ENCODE measurements around the gene CLEC4D. TPM values are rescaled to one million over a fixed set of nuclear protein-coding genes. Genes with fewer than 3 reads are reported as not detected.

The CLEC4D gene
- not detected in 2 replicates for total RNA-seq

DNA sequence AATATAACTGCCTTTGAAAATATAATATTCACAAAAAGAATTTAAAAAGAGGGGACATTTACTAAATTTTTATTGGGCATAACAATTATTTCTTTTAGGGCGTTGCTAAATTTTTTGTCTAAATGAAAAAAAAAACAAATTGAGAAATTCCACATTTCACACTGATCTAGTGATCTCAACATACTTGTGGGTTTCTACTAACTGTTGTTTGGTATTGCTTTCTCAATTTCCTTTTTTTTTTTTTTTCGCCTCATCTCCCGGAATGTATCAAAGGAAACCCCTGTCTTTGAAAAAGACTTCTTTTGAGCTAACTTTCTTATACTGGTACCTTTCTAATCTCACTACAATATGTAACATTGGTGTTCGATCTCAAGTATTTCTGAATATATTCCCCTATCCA, at the start of gene CLEC4D:
TSS of gene CLEC4D (plus strand) at position 248 of the 400 bp plus-strand sequence. CDS start 230 bp downstream, outside the sequence.

DNA sequence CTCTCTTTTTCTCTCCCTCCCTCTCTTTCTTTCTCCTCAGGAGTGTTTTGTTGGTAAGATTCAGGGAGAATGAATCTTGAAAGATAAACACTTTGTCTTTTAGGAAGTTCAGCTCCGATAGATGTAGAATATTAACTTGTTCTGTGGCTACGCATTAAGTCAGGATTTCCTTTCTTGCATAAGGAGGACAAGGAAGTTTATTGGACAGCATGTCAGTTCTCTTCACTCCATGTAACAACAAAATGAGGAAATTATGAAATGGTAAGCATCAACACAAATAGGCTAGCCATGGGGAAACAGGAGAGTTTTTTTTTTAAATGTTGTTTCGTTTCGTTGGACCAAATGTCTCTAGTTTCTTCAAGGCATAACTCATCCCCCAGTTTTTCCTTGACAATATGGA, 27.5 kb downstream of the CLEC4D start, which contains the start of gene CLEC4E:
TSS of gene CLEC4E (minus strand) at position 75 of the 400 bp plus-strand sequence. CDS start 108 bp downstream, outside the sequence.

Other genes with a start within 250 kb of the CLEC4D start
- gene CLEC6A, start 57.5 kb upstream of the CLEC4D start, total RNA-seq = not detected in 2 replicates
- not detected in 2 replicates for gene CLEC4E, start 27.4 kb downstream of the CLEC4D start, total RNA-seq
- not detected in 2 replicates for gene AICDA, start 99.4 kb downstream of the CLEC4D start, total RNA-seq
- gene MFAP5, start 149.3 kb downstream of the CLEC4D start, total RNA-seq = 17.5 and 106 TPM in 2 replicates
- gene RIMKLB, start 184.5 kb downstream of the CLEC4D start, total RNA-seq = 23.5 and 28.0 TPM in 2 replicates

Data from bronchial smooth muscle cell (primary cell).